Fibroblast of skin of left quadriceps (primary cell): ENCODE measurements around the gene ZMIZ1.

ENCODE experiments used
- DNase-seq, 2 experiments: peaks; one replicate each; pipeline ENCODE4 v3.0.0-alpha.2; 2013; ENCODE audit warnings: low read depth in 2 of 2

ZMIZ1 gene

GRCh38 chr10:79305988-79306387 is 237.2 kb downstream of the ZMIZ1 start:
- DNase-seq, result no peak

GRCh38 chr10:79306644-79307220 is 238.0 kb downstream of the ZMIZ1 start:
- no peak for DNase-seq

GRCh38 chr10:79308016-79308415 is 239.2 kb downstream of the ZMIZ1 start:
- DNase-seq, result no peak

GRCh38 chr10:79308969-79309665 is 240.4 kb downstream of the ZMIZ1 start:
- DNase-seq, result no peak

GRCh38 chr10:79310200-79310865 is 241.6 kb downstream of the ZMIZ1 start:
- no peak for DNase-seq

GRCh38 chr10:79310911-79311573 is 242.3 kb downstream of the ZMIZ1 start:
- no peak for DNase-seq

- no peak for DNase-seq
Observed at GRCh38 chr10:79311581-79312407, 243.0 kb downstream of the ZMIZ1 start.

- DNase-seq, result no peak
Observed at GRCh38 chr10:79312601-79313187, 243.9 kb downstream of the ZMIZ1 start.

GRCh38 chr10:79313320-79313719 is 244.6 kb downstream of the ZMIZ1 start:
- DNase-seq, result no peak

- no peak for DNase-seq
Observed at GRCh38 chr10:79313911-79314439, 245.2 kb downstream of the ZMIZ1 start.

- no peak for DNase-seq
Observed at GRCh38 chr10:79314761-79315601, 246.2 kb downstream of the ZMIZ1 start.

GRCh38 chr10:79315602-79315920 is 246.8 kb downstream of the ZMIZ1 start:
- DNase-seq, result no peak

GRCh38 chr10:79316671-79317431 is 248.1 kb downstream of the ZMIZ1 start:
- DNase-seq, result no peak

GRCh38 chr10:79318369-79318768 is 249.6 kb downstream of the ZMIZ1 start:
- no peak for DNase-seq

- no peak for DNase-seq
Observed at GRCh38 chr10:79319115-79319771, 250.5 kb downstream of the ZMIZ1 start.

- no peak for DNase-seq
Observed at GRCh38 chr10:79320316-79320715, 251.6 kb downstream of the ZMIZ1 start.

GRCh38 chr10:79320820-79321493 is 252.2 kb downstream of the ZMIZ1 start:
- DNase-seq, result no peak

GRCh38 chr10:79321494-79321882 is 252.7 kb downstream of the ZMIZ1 start:
- no peak for DNase-seq
